Right ventricle myocardium superior (tissue), 1 donor: Measurements from ENCODE around the gene DCLK1. TPM values are rescaled to one million over a fixed set of nuclear protein-coding genes. Genes with fewer than 3 reads are reported as not detected.

Source experiments
- ATAC-seq: fragments of 200-7000 bp; cut with Tn5 transposase; one replicate; pipeline ENCODE4 v1.9.1; 2020; ENCODE audit warnings: mild to moderate bottlenecking; ENCODE audit not compliant: poor library complexity
- DNase-seq: peaks from one replicate; pipeline ENCODE4 v3.0.0-alpha.2; 2020
- intact Hi-C: fragments of 100-400 bp; cut with DNase I; formaldehyde crosslinking; loops from one replicate; pipeline ENCODE4 v1.11.2; 2022
- total RNA-seq: library from RNA; stranded (reverse); fragmentation: NEBNext Ultra II Directional; extraction: Animal tissue kit (Norgen Biotek cat#: 25700); gene quantifications from one replicate; pipeline ENCODE4 v1.2.1, GENCODE V29; 2021
- donor health status: DM: no; HTN: yes; CAD: no; lungs with severe emphysema.

DCLK1 gene
- total RNA-seq, 1 donor from 2014 or later, result 12.7 TPM

- peak; percentile 52 for ATAC-seq
- DNase-seq, result no peak
- intact Hi-C loops, result no loop called here
Measured at GRCh38 chr13:35768073-35768472, 363.1 kb downstream of the DCLK1 start.

GRCh38 chr13:35767256-35767976 is 363.8 kb downstream of the DCLK1 start:
- intact Hi-C loops, result no loop called here
- DNase-seq (no peak), ATAC-seq (no peak)

- DNase-seq (no peak), ATAC-seq (no peak)
- intact Hi-C loops, result no loop called here
Measured at GRCh38 chr13:35766663-35767062, 364.5 kb downstream of the DCLK1 start.

DNA sequence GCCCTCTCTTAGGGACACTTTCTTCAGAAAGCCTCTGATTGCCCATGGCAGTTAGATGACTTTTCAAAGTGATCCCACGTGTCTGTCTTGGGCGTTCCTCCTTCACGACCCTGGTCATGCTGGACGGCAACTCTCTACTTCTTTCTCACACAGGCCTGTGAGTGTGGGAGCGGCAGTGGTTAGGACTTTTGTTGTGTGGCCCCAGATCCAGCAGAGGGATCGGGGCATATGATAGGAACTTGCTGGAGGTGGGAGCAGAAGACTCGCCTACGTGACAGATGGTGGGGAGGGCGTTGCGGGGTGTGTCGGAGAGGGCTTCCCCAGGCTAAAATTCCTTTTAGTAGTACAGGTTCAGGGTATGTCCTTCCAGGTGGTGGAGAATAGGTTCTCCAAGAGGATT is 365.2 kb downstream of the DCLK1 start:
- no peak for ATAC-seq
- intact Hi-C loops, result no loop called here

GRCh38 chr13:35765366-35765765 is 365.8 kb downstream of the DCLK1 start:
- intact Hi-C loops, result no loop called here
- no peak for DNase-seq

More for the DNA sequence above, 365.2 kb downstream of the DCLK1 start:
- DNase-seq, result no peak

GRCh38 chr13:35764326-35765015 is 366.7 kb downstream of the DCLK1 start:
- intact Hi-C loops, result no loop called here
- no peak for DNase-seq
- no peak for ATAC-seq

More at GRCh38 chr13:35765366-35765765, 365.8 kb downstream of the DCLK1 start:
- ATAC-seq, result peak; percentile 6

GRCh38 chr13:35763782-35764123 is 367.4 kb downstream of the DCLK1 start:
- intact Hi-C loops, result no loop called here
- ATAC-seq, result no peak
- no peak for DNase-seq

- no peak for DNase-seq
Measured at GRCh38 chr13:35763060-35763781, 368.0 kb downstream of the DCLK1 start.

DNA sequence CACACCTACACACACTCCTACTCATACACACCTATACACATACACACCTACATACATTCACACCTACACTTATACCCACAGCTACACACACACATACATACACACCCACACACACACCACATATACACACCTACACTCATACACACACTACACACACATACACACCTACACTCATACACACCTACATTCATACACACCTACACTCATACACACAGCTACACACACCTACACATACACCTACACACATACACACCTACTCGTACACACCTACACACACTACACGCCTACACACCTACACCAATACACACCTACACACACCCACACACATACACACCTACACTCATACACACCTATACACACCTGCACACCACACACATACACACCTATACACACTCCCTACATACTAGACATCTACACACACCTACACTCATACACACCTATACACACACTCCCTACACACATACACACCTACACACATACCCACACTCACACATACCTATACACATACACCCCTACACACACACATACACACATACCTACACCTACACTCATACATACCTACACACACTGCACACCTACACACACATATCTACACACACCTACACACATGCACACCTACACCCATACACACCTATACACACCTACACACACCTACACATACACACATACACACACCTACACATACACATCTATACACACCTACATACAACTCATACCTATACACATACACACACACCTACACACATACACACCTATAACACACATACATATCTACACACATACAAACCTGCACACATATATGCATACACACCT is 369.5 kb downstream of the DCLK1 start:
- DNase-seq (no peak), ATAC-seq (no peak)
- intact Hi-C loops, result no loop called here

More at GRCh38 chr13:35763060-35763781, 368.0 kb downstream of the DCLK1 start:
- no peak for ATAC-seq
- intact Hi-C loops, result no loop called here

- no peak for DNase-seq
- intact Hi-C loops, result no loop called here
- ATAC-seq, result no peak
Measured at GRCh38 chr13:35760735-35761281, 370.4 kb downstream of the DCLK1 start.

DNA sequence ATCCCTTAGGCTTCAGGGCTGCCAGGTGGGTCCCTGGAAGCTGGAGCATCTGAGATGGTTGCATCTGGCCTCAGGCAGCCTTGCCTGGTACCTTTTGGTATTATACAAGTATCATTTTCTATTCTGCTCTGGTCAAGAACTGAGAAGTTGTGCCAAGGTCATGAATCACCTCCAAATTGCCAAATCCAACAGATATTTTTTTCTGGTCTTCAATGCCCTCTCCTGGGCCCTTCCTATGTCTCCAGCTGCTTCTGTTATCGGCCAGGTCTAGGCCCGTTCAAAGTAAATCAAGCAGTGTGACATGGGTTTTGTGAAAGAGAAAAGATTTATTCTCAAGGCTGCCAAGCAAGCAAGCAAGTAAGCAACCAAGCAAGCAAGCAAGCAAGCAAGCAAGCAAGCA is 383.6 kb downstream of the DCLK1 start:
- DNase-seq (no peak), ATAC-seq (no peak)
- intact Hi-C loops, result no loop called here

- intact Hi-C loops, result no loop called here
- ATAC-seq (peak; percentile 78), DNase-seq (no peak)
Measured at GRCh38 chr13:35744566-35745178, 386.5 kb downstream of the DCLK1 start.

DNA sequence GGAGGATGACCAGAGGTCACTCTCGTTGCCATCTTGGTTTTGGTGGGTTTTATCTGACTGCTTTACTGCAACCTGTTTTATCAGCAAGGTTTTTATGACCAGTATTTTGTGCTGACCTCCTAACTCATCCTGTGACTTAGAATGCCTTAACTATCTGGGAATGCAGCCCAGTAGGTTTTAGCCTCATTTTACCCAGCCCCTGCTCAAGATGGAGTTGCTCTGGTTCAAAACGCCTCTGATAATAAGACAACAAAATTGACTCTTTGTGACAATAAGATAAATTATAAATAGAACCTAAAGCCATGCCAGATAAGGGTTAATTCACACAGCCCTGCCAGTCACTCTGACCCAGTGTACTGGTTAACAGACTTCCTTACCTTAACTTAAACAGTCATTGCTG is 387.0 kb downstream of the DCLK1 start:
- DNase-seq (no peak), ATAC-seq (no peak)
- intact Hi-C loops, result no loop called here

- DNase-seq, result no peak
- ATAC-seq, result no peak
- intact Hi-C loops, result no loop called here
Measured at GRCh38 chr13:35743165-35743564, 388.0 kb downstream of the DCLK1 start.

- ATAC-seq (no peak), DNase-seq (no peak)
- intact Hi-C loops, result no loop called here
Measured at GRCh38 chr13:35741657-35742056, 389.5 kb downstream of the DCLK1 start.

- intact Hi-C loops, result no loop called here
- DNase-seq, result no peak
Measured at GRCh38 chr13:35736876-35737275, 394.3 kb downstream of the DCLK1 start.

DNA sequence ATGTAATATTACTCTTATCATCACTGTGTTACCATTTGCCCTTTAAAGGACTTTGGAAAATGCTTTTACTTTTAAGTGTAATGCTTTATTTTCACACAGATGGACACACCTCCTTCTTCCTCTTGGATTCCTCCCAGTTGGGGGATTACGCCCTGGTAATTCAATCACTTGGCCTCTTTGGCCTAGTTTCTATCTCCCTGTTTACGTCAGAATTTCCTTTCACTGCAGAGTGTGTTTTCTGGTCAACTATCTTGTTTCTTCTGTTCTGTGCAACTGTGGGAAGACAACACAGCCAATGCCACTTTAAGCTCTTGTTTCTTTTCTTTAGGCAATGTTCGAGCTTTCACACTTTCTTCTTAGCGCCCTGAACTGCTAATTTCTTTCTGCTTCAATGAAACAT is 397.4 kb downstream of the DCLK1 start:
- no peak for DNase-seq
- intact Hi-C loops, result loop anchor here (5.0 kb wide), 1 partner anchor 53 kb away; no protein-coding TSS in a partner anchor
- ATAC-seq, result peak; percentile 48

More at GRCh38 chr13:35736876-35737275, 394.3 kb downstream of the DCLK1 start:
- ATAC-seq, result no peak

DNA sequence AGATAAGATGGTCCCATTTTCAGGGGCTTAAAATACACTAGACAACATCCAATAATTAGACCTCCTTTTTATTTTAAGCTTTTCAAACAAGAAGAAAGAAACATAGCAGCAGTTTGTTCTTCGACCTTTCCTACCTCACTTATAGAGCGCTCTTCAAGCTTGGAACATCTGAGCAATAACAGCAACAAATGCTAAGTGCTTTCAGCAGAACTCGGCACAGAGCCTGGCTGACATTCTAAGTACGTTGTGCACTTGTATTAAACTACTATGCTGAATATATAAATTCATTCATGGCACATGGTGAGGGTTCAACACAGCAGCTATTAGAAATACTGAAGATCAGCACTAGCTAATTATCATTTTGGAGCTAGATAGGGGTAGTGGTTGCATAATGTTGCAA is 398.6 kb downstream of the DCLK1 start:
- ATAC-seq, result peak; percentile 54
- intact Hi-C loops, result loop anchor here (5.0 kb wide), 1 partner anchor 55 kb away; no protein-coding TSS in a partner anchor
- no peak for DNase-seq
